Skeletal muscle tissue (tissue), 4 donors: ENCODE measurements around the gene SPEN. TPM values are rescaled to one million over a fixed set of nuclear protein-coding genes. Genes with fewer than 3 reads are reported as not detected.
"Not testable (repeated sequence)": the region's sequence is repeated elsewhere in the genome, so short reads cannot be mapped to it uniquely, and the experiment has no call there.

Experiments
- H3K27ac ChIP-seq: one replicate; pipeline ENCODE4 v1.7.0; 2013; ENCODE audit warnings: mild to moderate bottlenecking, low read depth, low read length, inconsistent platforms
- H3K27me3 ChIP-seq, 3 donors: one replicate each; pipeline ENCODE4 v1.7.0; 2013; ENCODE audit warnings: low read length in 3 of 3; ENCODE audit not compliant: control insufficient read depth in 3 of 3, insufficient read depth in 3 of 3
- H3K36me3 ChIP-seq, 3 donors: one replicate each; pipeline ENCODE4 v1.7.0; 2013; ENCODE audit warnings: low read length in 3 of 3; ENCODE audit not compliant: control insufficient read depth in 3 of 3, insufficient read depth in 3 of 3
- H3K4me1 ChIP-seq, 3 donors: one replicate each; pipeline ENCODE4 v1.7.0; 2013; ENCODE audit warnings: low read length in 3 of 3, mild to moderate bottlenecking in 3 of 3; ENCODE audit not compliant: control insufficient read depth in 3 of 3, insufficient read depth in 3 of 3
- H3K4me3 ChIP-seq, 3 donors: one replicate each; pipeline ENCODE4 v1.7.0; 2013; ENCODE audit warnings: low read length in 3 of 3
- H3K9ac ChIP-seq, 3 donors: one replicate each; pipeline ENCODE4 v1.7.0; 2013; ENCODE audit warnings: low read length in 3 of 3, mild to moderate bottlenecking in 3 of 3, moderate library complexity in 2 of 3, low read depth in 1 of 3
- H3K9me3 ChIP-seq, 3 donors: one replicate each; pipeline ENCODE4 v1.7.0; 2013; ENCODE audit warnings: low read length in 3 of 3; ENCODE audit not compliant: control insufficient read depth in 3 of 3
- total RNA-seq: library from RNA; depleted of rRNA; stranded (reverse); fragments of >200 nt; gene quantifications from one replicate; pipeline ENCODE4 v1.2.3, GENCODE V29; 2014
- donor health status: Osteomylitis.

Gene SPEN
- total RNA-seq, 1 donor from 2014 or later: 21.4 TPM

- no peak overlapping the region for H3K4me3 ChIP-seq
- H3K36me3 ChIP-seq: peaks cover 16 to 35% (median 26%) of the 10 kb centered on the region in 3 donors
- H3K27ac ChIP-seq: peak overlapping the region; percentile 32
- peaks cover 0 to 4% (median 0%) of the 10 kb centered on the region in 3 donors for H3K4me1 ChIP-seq
- no peaks in the 10 kb centered on the region for H3K27me3 ChIP-seq
- H3K9me3 ChIP-seq: no peaks in the 10 kb centered on the region
- H3K9ac ChIP-seq: peak overlapping the region in 1 of 3 donors; percentile 19
Observed at GRCh38 chr1:15916417-15916816, 68.9 kb downstream of the SPEN start.

GRCh38 chr1:15916916-15917315, 69.4 kb downstream of the SPEN start:
- no peaks in the 10 kb centered on the region for H3K27me3 ChIP-seq
- H3K4me3 ChIP-seq: no peak overlapping the region
- peaks cover 18 to 36% (median 28%) of the 10 kb centered on the region in 3 donors for H3K36me3 ChIP-seq
- no peak overlapping the region for H3K9ac ChIP-seq
- H3K4me1 ChIP-seq: peaks cover 0 to 4% (median 0%) of the 10 kb centered on the region in 3 donors
- peak overlapping the region; percentile 32 for H3K27ac ChIP-seq
- H3K9me3 ChIP-seq: no peaks in the 10 kb centered on the region

- H3K27me3 ChIP-seq: no peaks in the 10 kb centered on the region
- no peaks in the 10 kb centered on the region for H3K9me3 ChIP-seq
- no peak overlapping the region for H3K4me3 ChIP-seq
- peaks cover 21 to 48% (median 33%) of the 10 kb centered on the region in 3 donors for H3K36me3 ChIP-seq
- no peak overlapping the region for H3K9ac ChIP-seq
- peaks cover 0 to 4% (median 0%) of the 10 kb centered on the region in 3 donors for H3K4me1 ChIP-seq
- H3K27ac ChIP-seq: no peak overlapping the region
Observed at GRCh38 chr1:15918962-15919715, 71.6 kb downstream of the SPEN start.

- Histone ChIP-seq H3K4me3 (no peak overlapping the region), H3K9ac (no peak overlapping the region), H3K9me3 (no peaks in the 10 kb centered on the region), H3K27ac (no peak overlapping the region), H3K36me3 (peaks cover 32 to 56% (median 35%) of the 10 kb centered on the region in 3 donors), H3K27me3 (no peaks in the 10 kb centered on the region), H3K4me1 (no peaks in the 10 kb centered on the region)
Observed at GRCh38 chr1:15923241-15923640, 75.7 kb downstream of the SPEN start.

GRCh38 chr1:15926448-15926847, 78.9 kb downstream of the SPEN start:
- H3K36me3 ChIP-seq: peaks cover 39 to 80% (median 55%) of the 10 kb centered on the region in 3 donors
- H3K9me3 ChIP-seq, H3K9ac ChIP-seq, H3K27me3 ChIP-seq, H3K4me1 ChIP-seq, H3K27ac ChIP-seq, H3K4me3 ChIP-seq: not testable (repeated sequence)

- Histone ChIP-seq H3K9ac (no peak overlapping the region), H3K9me3 (no peaks in the 10 kb centered on the region), H3K36me3 (peaks cover 57 to 83% (median 60%) of the 10 kb centered on the region in 3 donors), H3K4me3 (no peak overlapping the region), H3K27me3 (no peaks in the 10 kb centered on the region), H3K27ac (no peak overlapping the region), H3K4me1 (no peaks in the 10 kb centered on the region)
Observed at GRCh38 chr1:15928971-15929965, 81.8 kb downstream of the SPEN start.

- Histone ChIP-seq H3K36me3 (peaks cover 66 to 85% (median 78%) of the 10 kb centered on the region in 3 donors), H3K27me3 (no peaks in the 10 kb centered on the region), H3K9ac (no peak overlapping the region), H3K9me3 (no peaks in the 10 kb centered on the region), H3K4me1 (no peaks in the 10 kb centered on the region), H3K27ac (no peak overlapping the region), H3K4me3 (no peak overlapping the region)
Observed at GRCh38 chr1:15931401-15931800, 83.9 kb downstream of the SPEN start.

GRCh38 chr1:15931884-15932283, 84.4 kb downstream of the SPEN start:
- no peak overlapping the region for H3K27ac ChIP-seq
- no peaks in the 10 kb centered on the region for H3K27me3 ChIP-seq
- H3K4me1 ChIP-seq: no peaks in the 10 kb centered on the region
- H3K9me3 ChIP-seq: no peaks in the 10 kb centered on the region
- peaks cover 69 to 87% (median 82%) of the 10 kb centered on the region in 3 donors for H3K36me3 ChIP-seq
- no peak overlapping the region for H3K9ac ChIP-seq
- H3K4me3 ChIP-seq: no peak overlapping the region

- Histone ChIP-seq H3K27me3 (no peaks in the 10 kb centered on the region), H3K4me3 (no peak overlapping the region), H3K4me1 (peaks cover 0 to 2% (median 0%) of the 10 kb centered on the region in 3 donors), H3K27ac (no peak overlapping the region), H3K9ac (no peak overlapping the region), H3K36me3 (peaks cover 76 to 89% (median 89%) of the 10 kb centered on the region in 3 donors), H3K9me3 (no peaks in the 10 kb centered on the region)
Observed at GRCh38 chr1:15932612-15933011, 85.1 kb downstream of the SPEN start.
